K562 (cell line): ENCODE results near the gene SERPIND1. TPM values are rescaled to one million over a fixed set of nuclear protein-coding genes. Genes with fewer than 3 reads are reported as not detected.

ENCODE experiments used
- ATAC-seq: fragments of 200-7000 bp; cut with Tn5 transposase; 3 replicates; pipeline ENCODE4 v1.9.1; 2020; ENCODE audit warnings: moderate library complexity
- BruUV-seq: library from RNA; stranded (reverse); fragments of 400-500 nt; replicated peaks from 2 replicates; lab custom pipeline; 2021; lab: Mats Ljungman, UMichigan
- CTCF ChIA-PET: fragments of 300-600 bp; formaldehyde crosslinking; extraction: SDS; loops from one replicate; lab custom pipeline; 2021; ENCODE audit warnings: low intra/inter-chr PET ratio; lab: Yijun Ruan, JAX
- POLR2A ChIA-PET: fragments of 300-600, 350-650 bp; sonication (Branson Sonifier 250); formaldehyde crosslinking; extraction: SDS; loops from one replicate; lab custom pipeline; 2021; ENCODE audit warnings: antibody characterized with exemption, inconsistent platforms; lab: Yijun Ruan, JAX
- DNase-seq, 4 experiments: peaks; one replicate each; pipeline versions ENCODE4 v3.0.0 to v3.0.0-alpha.2; 2011 to 2018; ENCODE audit warnings: low spot score in 3 of 4, mixed read lengths in 3 of 4; ENCODE audit errors: extremely low read depth in 1 of 4
- FAIRE-seq: peaks from 2 replicates; lab custom pipeline; 2011; peaks lifted over from hg19 to GRCh38; lab: Jason Lieb, UNC
- H2AFZ ChIP-seq: 2 replicates; pipeline ENCODE4 v1.6.0; 2011; ENCODE audit warnings: low read depth, low read length, control low read depth, inconsistent platforms
- H3K27ac ChIP-seq: fragments of 200-600 bp; 3 replicates; pipeline ENCODE4 v1.8.0; 2011; ENCODE audit warnings: low read depth, mild to moderate bottlenecking, control low read depth, inconsistent platforms, low read length, moderate library complexity, mixed read lengths; ENCODE audit errors: extremely low read depth
- H3K27me3 ChIP-seq, 2 experiments: fragments of 300-600 bp in 1 of 2; 2 replicates in 1 of 2; 3 replicates in 1 of 2; pipeline versions ENCODE4 v1.6.0 to v1.8.0; 2011; ENCODE audit warnings: inconsistent platforms in 2 of 2, low read length in 2 of 2, mild to moderate bottlenecking in 1 of 2, mixed read lengths in 1 of 2, moderate library complexity in 1 of 2; ENCODE audit not compliant: control insufficient read depth in 2 of 2, insufficient read depth in 2 of 2
- H3K36me3 ChIP-seq: fragments of 300-600 bp; 3 replicates; pipeline ENCODE4 v1.8.0; 2011; ENCODE audit warnings: mild to moderate bottlenecking, low read length, inconsistent platforms; ENCODE audit not compliant: control insufficient read depth, insufficient read depth
- H3K4me1 ChIP-seq, 2 experiments: fragments of 200-600 bp in 1 of 2; replicated peaks in 1 of 2; 2 replicates in 1 of 2; 3 replicates in 1 of 2; pipeline versions ENCODE4 v1.5.1 to v1.8.0; 2011; ENCODE audit warnings: inconsistent platforms in 2 of 2, low read length in 2 of 2, mild to moderate bottlenecking in 1 of 2, mixed read lengths in 1 of 2, moderate library complexity in 1 of 2; ENCODE audit not compliant: control insufficient read depth in 2 of 2, insufficient read depth in 2 of 2
- H3K4me2 ChIP-seq: 2 replicates; pipeline ENCODE4 v1.6.1; 2011; ENCODE audit warnings: low read length, control low read depth, inconsistent platforms, mixed read lengths; ENCODE audit not compliant: insufficient read depth
- H3K4me3 ChIP-seq: fragments of 200-600 bp; sonication (generic), shearing (Covaris generic); 2 replicates; pipeline ENCODE4 v1.5.1; 2016; ENCODE audit warnings: control low read depth, inconsistent platforms
- H3K79me2 ChIP-seq: fragments of 200-600 bp; 3 replicates; pipeline ENCODE4 v1.8.0; 2011; ENCODE audit warnings: low read length, inconsistent platforms; ENCODE audit not compliant: control insufficient read depth, insufficient read depth
- H3K9ac ChIP-seq, 2 experiments: 2 replicates each; pipeline versions ENCODE4 v1.6.0 to v1.6.1; 2011; ENCODE audit warnings: low read depth in 2 of 2, low read length in 2 of 2, control low read depth in 1 of 2, inconsistent platforms in 1 of 2, mild to moderate bottlenecking in 1 of 2, mixed read lengths in 1 of 2; ENCODE audit not compliant: insufficient read depth in 1 of 2
- H3K9me1 ChIP-seq: one replicate; pipeline ENCODE4 v1.6.0; 2011; ENCODE audit warnings: inconsistent platforms, mild to moderate bottlenecking, low read length, moderate library complexity; ENCODE audit not compliant: control insufficient read depth, insufficient read depth
- H3K9me3 ChIP-seq: replicated peaks from 2 replicates; pipeline ENCODE4 v1.5.1; 2011; ENCODE audit warnings: low read depth, low read length, inconsistent platforms; ENCODE audit not compliant: control insufficient read depth, insufficient read depth
- H4K20me1 ChIP-seq: replicated peaks from 2 replicates; pipeline ENCODE4 v1.6.1; 2011; ENCODE audit warnings: low read length, inconsistent platforms, mixed read lengths; ENCODE audit not compliant: control insufficient read depth, insufficient read depth
- ARID2 ChIP-seq: fragments of 450-650 bp; IDR thresholded peaks from 2 replicates; pipeline ENCODE4 v1.6.1; 2017; ENCODE audit warnings: antibody characterized with exemption, mild to moderate bottlenecking
- CCAR2 ChIP-seq: fragments of 200-400 bp; formaldehyde crosslinking; IDR thresholded peaks from 2 replicates; pipeline ENCODE4 v1.6.1; 2017; ENCODE audit warnings: mild to moderate bottlenecking, low read depth, low read length
- ELF4 ChIP-seq: fragments of 450-650 bp; formaldehyde crosslinking; IDR thresholded peaks from 2 replicates; pipeline ENCODE4 v1.4.0; 2022; ENCODE audit warnings: missing genetic modification characterization
- EP300 ChIP-seq: IDR thresholded peaks from 2 replicates; pipeline ENCODE4 v1.6.1; 2012; ENCODE audit warnings: low read length, improper control_type of control experiment
- FOXJ2 ChIP-seq: fragments of 200-800 bp; sonication (Bioruptor generic); IDR thresholded peaks from 2 replicates; pipeline ENCODE4 v1.6.1; 2016; ENCODE audit warnings: missing genetic modification characterization, missing compliant biosample characterization
- JUND ChIP-seq, 2 experiments: IDR thresholded peaks; 2 replicates in 1 of 2; 3 replicates in 1 of 2; pipeline ENCODE4 v1.6.1; 2011; ENCODE audit warnings: borderline replicate concordance in 2 of 2, low read depth in 2 of 2, low read length in 2 of 2, improper control_type of control experiment in 1 of 2, missing biosample characterization in 1 of 2, missing genetic modification characterization in 1 of 2, missing genetic modification reagents in 1 of 2
- MCM5 ChIP-seq: fragments of 450-650 bp; IDR thresholded peaks from 2 replicates; pipeline ENCODE4 v1.6.1; 2016; ENCODE audit warnings: low read depth
- ZNF133 ChIP-seq: fragments of 250-450 bp; sonication (Bioruptor Pico); IDR thresholded peaks from 2 replicates; pipeline ENCODE4 v1.4.0; 2020; ENCODE audit warnings: mild to moderate bottlenecking
- ZNF780A ChIP-seq: fragments of 250-450 bp; sonication (Bioruptor Pico); IDR thresholded peaks from 2 replicates; pipeline ENCODE4 v1.5.0; 2021; ENCODE audit warnings: mild to moderate bottlenecking
- WGBS: fragments of 100-300 bp; shearing (Covaris generic); methylation state at CpG from one replicate; pipeline ENCODE4 v1.1.6; 2016; ENCODE audit warnings: low coverage, mixed read lengths; ENCODE audit not compliant: insufficient coverage; ENCODE audit errors: missing lambda C conversion rate; 5-methylcytosine and 5-hydroxymethylcytosine counted together
- in situ Hi-C: fragments of 300-500 bp; cut with MboI; formaldehyde crosslinking; loops from 4 replicates; pipeline ENCODE4 v1.15.0; 2018; ENCODE audit warnings: inconsistent platforms, mixed read lengths
- intact Hi-C: fragments of 100-400 bp; cut with micrococcal nuclease; formaldehyde crosslinking; loops from 2 replicates; pipeline ENCODE4 v1.14.2; 2022
- polyA plus RNA-seq, 8 experiments: library from polyadenylated mRNA; depleted of rRNA in 4 of 8; stranded (reverse) in 5 of 8; unstranded in 3 of 8; fragments of >200 nt; fragmentation: Nextera tagmentation in 2 of 8; fragmentation: Illumina TruSeq in 1 of 8; extraction: Ambion mirVana in 2 of 8; extraction: Trizol in 1 of 8; gene quantifications; 2 replicates each; pipeline versions ENCODE4 v1.2.1 to v1.2.3, GENCODE V29; 2011 to 2014; ENCODE audit warnings: inconsistent platforms in 1 of 8, missing spikeins in 1 of 8
- total RNA-seq, 7 experiments: library from RNA; depleted of rRNA in 6 of 7; stranded (reverse); fragments of >200 nt in 6 of 7; fragmentation: Illumina TruSeq in 2 of 7; extraction: Trizol in 2 of 7; gene quantifications; 2 replicates each; pipeline versions ENCODE4 v1.2.1 to v1.2.3, GENCODE V29; 2011 to 2021; ENCODE audit warnings: low replicate concordance in 1 of 7
- TF ChIP-seq, protein P1 (sequence below): fragments of 250-450 bp; sonication (Bioruptor Pico); IDR thresholded peaks from 2 replicates; pipeline ENCODE4 v1.9.0; 2021; ENCODE audit warnings: mild to moderate bottlenecking, inconsistent platforms
- TF ChIP-seq, protein P2 (sequence below): fragments of 450-650 bp; IDR thresholded peaks from 2 replicates; pipeline ENCODE4 v1.6.1; 2016; ENCODE audit warnings: missing biosample characterization, missing genetic modification characterization

SERPIND1 gene
- total and polyA plus RNA-seq, 9 of the 15 experiments (the other 6 are each of a cell fraction or from before 2014, with no cell fraction given) = 0.04 to 0.11 (median 0.09) TPM; not detected in 6

DNA sequence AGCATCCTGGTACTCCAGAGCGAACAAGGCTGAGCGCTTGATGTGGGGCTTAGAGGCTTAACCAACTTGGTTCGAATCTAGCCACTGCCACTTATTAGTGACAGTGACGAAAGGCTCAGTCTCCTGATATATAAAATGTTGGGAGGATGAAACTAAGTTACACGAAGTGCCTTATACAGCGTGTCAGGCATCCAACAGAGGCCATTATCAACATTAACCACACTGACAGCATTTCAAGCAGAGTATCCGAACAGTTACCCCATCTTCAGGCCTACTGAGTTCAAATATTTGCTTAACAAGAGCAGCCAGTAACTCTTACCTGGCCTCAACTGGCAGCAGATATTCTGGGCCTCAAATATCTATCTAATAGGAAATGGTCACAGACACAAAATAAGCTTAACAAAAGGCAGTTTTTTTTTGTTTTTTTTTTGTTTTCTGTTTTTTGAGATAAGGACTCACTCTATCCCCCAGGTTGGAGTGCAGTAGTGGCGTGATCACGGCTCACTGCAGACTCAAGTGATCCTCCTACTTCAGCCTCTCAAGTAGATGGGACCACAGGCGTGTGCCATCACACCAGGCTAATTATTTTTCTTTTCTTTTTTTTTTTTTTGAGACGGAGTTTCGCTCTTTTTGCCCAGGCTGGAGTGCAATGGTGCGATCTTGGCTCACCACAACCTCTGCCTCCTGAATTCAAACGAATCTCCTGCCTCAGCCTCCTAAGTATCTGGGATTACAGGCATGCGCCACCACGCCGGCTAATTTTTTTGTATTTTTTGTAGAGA lies 2.9 kb downstream of the SERPIND1 start (continued):
- TF ChIP-seq, protein P1, sequence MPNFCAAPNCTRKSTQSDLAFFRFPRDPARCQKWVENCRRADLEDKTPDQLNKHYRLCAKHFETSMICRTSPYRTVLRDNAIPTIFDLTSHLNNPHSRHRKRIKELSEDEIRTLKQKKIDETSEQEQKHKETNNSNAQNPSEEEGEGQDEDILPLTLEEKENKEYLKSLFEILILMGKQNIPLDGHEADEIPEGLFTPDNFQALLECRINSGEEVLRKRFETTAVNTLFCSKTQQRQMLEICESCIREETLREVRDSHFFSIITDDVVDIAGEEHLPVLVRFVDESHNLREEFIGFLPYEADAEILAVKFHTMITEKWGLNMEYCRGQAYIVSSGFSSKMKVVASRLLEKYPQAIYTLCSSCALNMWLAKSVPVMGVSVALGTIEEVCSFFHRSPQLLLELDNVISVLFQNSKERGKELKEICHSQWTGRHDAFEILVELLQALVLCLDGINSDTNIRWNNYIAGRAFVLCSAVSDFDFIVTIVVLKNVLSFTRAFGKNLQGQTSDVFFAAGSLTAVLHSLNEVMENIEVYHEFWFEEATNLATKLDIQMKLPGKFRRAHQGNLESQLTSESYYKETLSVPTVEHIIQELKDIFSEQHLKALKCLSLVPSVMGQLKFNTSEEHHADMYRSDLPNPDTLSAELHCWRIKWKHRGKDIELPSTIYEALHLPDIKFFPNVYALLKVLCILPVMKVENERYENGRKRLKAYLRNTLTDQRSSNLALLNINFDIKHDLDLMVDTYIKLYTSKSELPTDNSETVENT (CRISPR knock-in tag) = 0 out of 2 replicates have a peak, but pooled peaks have one; percentile 41
- TF ChIP-seq, all 486 proteins: peak for 47

DNA sequence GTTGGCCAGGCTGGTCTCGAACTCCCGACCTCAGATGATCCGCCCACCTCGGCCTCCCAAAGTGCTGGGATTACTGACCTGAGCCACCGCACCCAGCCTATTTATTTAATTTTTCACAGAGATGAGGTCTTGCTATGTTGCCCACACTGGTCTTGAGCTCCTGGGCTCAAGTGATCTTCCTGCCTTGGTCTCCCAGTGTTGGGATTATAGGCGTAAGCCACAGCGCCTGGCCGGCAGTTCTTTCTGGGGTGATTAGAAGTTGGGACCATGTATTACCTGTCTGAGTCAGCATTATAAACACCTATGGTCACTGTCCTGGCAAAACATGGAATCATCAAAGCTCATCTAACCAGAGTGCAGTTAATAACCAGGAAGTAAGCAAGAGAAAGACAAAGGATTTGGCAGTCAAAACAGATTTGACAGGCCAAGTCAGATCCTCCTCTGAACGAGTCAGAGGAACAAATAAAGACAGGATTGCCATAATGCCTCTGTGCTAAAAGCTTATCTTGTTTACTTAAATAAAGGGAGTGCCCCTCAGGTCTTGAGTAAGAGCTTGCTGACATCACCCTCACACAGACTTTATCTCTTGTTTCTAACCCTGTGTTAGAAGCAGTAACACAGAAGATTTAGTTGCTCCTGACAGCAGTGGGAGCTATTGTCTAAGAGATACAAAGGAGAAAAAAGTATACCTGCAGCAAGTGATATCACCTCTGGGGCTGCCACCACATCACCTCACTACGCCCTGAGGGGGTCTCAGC lies 3.7 kb downstream of the SERPIND1 start:
- H3K36me3 ChIP-seq = peaks cover 14% of the 10 kb centered on the region; the same call in 2 of the 3 replicates
- peaks cover 8% of the 10 kb centered on the region for H3K9me1 ChIP-seq
- H3K27ac ChIP-seq = peak overlapping the region; percentile 69; the same call in 2 of the 3 replicates
- intact Hi-C loops = loop anchor here (1.0 to 5.0 kb wide), 5 partner anchors 75 to 205 kb away; partner anchors contain the start of gene LZTR1
- peaks cover 21 to 32% of the 10 kb centered on the region in 2 experiments for H3K4me1 ChIP-seq
- peaks cover 66% of the 10 kb centered on the region for H4K20me1 ChIP-seq
- peak; percentile 97 to 99 (median 98) for DNase-seq
- H2AFZ ChIP-seq = no peak overlapping the region
- FAIRE-seq = peak; percentile 95
- in situ Hi-C loops = loop anchor here (25.0 kb wide), 2 partner anchors 360 to 1940 kb away; no protein-coding TSS in a partner anchor
- peak overlapping the region; percentile 38; the same call in 1 of the 2 replicates for H3K4me2 ChIP-seq
- peak overlapping the region; percentile 5 to 19; a peak in 2 of 4 replicates for H3K9ac ChIP-seq
- ChIA-PET CTCF (interaction anchor here (0.7 to 1.5 kb wide), 4 partner anchors 108 to 863 kb away, joined by 3 to 16 read pairs (median 3); no protein-coding TSS in a partner anchor), POLR2A (interaction anchor here (0.5 to 3.2 kb wide), 32 partner anchors 9 to 1848 kb away, joined by 3 to 27 read pairs (median 4); partner anchors contain the start of genes CRKL and THAP7)
- 33% methylated on average over 10 of the region's 10 CpGs for WGBS
- H3K9me3 ChIP-seq = no peaks in the 10 kb centered on the region
- H3K27me3 ChIP-seq = no peaks in the 10 kb centered on the region
- no peak overlapping the region for H3K4me3 ChIP-seq
- no TSS peak for BruUV-seq
- ATAC-seq = peak; percentile 97
- no peaks in the 10 kb centered on the region for H3K79me2 ChIP-seq
- no peak for TF ChIP-seq ZNF133 (CRISPR knock-in tag)
- TF ChIP-seq CCAR2 = peak; percentile 55; the same call in 1 of the 2 replicates
- TF ChIP-seq EP300 = peak; percentile 100
- TF ChIP-seq ZNF780A (CRISPR knock-in tag) = no peak
- TF ChIP-seq FOXJ2 (tag) = peak; percentile 100
- TF ChIP-seq, protein P2, sequence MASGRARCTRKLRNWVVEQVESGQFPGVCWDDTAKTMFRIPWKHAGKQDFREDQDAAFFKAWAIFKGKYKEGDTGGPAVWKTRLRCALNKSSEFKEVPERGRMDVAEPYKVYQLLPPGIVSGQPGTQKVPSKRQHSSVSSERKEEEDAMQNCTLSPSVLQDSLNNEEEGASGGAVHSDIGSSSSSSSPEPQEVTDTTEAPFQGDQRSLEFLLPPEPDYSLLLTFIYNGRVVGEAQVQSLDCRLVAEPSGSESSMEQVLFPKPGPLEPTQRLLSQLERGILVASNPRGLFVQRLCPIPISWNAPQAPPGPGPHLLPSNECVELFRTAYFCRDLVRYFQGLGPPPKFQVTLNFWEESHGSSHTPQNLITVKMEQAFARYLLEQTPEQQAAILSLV (tag) = peak; percentile 97
- no peak for TF ChIP-seq ARID2
- no peak for TF ChIP-seq MCM5
- peak; percentile 100 for TF ChIP-seq JUND (IDR thresholded peaks at IDR 0.05; ENCODE audit: borderline replicate concordance, low read depth, low read length)
- TF ChIP-seq JUND (tag; IDR thresholded peaks at IDR 0.05; ENCODE audit: borderline replicate concordance, low read depth, low read length) = no peak
- TF ChIP-seq ELF4 (CRISPR knock-in tag) = peak; percentile 98
